Measurements from ENCODE around the gene PTPN20.

DNA sequence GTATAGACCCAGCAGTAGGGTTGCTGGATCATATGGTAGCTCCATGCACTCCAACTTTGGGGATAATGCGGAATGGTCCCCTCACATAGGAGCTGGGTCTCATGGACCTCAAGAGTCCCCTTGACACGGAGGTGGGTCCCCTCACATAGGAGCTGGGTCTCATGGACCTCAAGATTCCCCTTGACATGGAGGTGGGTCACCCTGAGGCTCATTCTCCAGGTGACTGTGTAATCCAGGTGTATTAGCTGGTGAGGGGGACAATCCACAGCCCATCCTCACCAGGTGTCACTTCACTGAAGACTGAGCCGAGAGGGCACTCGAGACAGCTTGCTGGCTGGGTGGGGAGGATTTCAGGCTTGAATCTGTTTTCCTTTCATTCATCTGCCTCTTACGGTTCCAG, 121.9 kb downstream of the PTPN20 start:
- TF ChIP-seq, protein P1, sequence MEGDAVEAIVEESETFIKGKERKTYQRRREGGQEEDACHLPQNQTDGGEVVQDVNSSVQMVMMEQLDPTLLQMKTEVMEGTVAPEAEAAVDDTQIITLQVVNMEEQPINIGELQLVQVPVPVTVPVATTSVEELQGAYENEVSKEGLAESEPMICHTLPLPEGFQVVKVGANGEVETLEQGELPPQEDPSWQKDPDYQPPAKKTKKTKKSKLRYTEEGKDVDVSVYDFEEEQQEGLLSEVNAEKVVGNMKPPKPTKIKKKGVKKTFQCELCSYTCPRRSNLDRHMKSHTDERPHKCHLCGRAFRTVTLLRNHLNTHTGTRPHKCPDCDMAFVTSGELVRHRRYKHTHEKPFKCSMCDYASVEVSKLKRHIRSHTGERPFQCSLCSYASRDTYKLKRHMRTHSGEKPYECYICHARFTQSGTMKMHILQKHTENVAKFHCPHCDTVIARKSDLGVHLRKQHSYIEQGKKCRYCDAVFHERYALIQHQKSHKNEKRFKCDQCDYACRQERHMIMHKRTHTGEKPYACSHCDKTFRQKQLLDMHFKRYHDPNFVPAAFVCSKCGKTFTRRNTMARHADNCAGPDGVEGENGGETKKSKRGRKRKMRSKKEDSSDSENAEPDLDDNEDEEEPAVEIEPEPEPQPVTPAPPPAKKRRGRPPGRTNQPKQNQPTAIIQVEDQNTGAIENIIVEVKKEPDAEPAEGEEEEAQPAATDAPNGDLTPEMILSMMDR (conservative IDR thresholded peaks at IDR 0.05): no peak
- TF ChIP-seq ZFX (IDR thresholded peaks at IDR 0.05): no peak

Data from C4-2B (cell line).